Measurements from ENCODE around the gene CCDC60. TPM values are rescaled to one million over a fixed set of nuclear protein-coding genes. Genes with fewer than 3 reads are reported as not detected.

The CCDC60 gene
- total RNA-seq, 4 donors from 2014 or later: not detected

DNA sequence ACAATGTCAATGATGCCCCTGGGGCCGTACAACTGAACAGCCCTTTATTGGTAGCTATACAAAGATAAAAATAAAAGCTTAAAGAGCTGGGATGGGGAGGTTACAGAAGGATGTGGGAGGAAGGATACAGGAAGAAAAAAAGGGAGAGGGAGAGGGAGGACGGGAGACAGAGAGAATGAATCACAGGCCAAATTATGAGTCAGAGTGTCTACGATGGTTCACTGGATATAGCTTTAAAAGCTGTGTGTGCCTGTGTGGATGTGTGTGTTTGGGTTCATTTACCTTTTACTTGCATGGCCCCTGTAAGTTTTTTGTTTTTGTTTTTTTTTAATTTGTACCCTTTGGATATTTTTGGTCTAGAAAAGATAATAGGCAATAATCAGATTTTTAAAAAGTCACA is 111.9 kb downstream of the CCDC60 start:
- no peak for DNase-seq (ENCODE audit: extremely low spot score)
- 31% methylated on average over 3 of the region's 3 CpGs for WGBS
- Histone ChIP-seq H3K9me3 (no peaks in the 10 kb centered on the region), H3K36me3 (no peaks in the 10 kb centered on the region), H3K4me3 (no peak overlapping the region), H3K27me3 (peaks cover 0 to 3% (median 0%) of the 10 kb centered on the region in 4 donors), H3K27ac (replicated peaks in 1 of 4) (no peak overlapping the region), H3K4me1 (no peaks in the 10 kb centered on the region)
- no peak for TF ChIP-seq POLR2A (IDR thresholded peaks at IDR 0.05; ENCODE audit: low read depth)
- no peak for TF ChIP-seq POLR2AphosphoS5 (IDR thresholded peaks at IDR 0.05)
- no peak for TF ChIP-seq EP300 (IDR thresholded peaks at IDR 0.05)
- TF ChIP-seq, protein P1, sequence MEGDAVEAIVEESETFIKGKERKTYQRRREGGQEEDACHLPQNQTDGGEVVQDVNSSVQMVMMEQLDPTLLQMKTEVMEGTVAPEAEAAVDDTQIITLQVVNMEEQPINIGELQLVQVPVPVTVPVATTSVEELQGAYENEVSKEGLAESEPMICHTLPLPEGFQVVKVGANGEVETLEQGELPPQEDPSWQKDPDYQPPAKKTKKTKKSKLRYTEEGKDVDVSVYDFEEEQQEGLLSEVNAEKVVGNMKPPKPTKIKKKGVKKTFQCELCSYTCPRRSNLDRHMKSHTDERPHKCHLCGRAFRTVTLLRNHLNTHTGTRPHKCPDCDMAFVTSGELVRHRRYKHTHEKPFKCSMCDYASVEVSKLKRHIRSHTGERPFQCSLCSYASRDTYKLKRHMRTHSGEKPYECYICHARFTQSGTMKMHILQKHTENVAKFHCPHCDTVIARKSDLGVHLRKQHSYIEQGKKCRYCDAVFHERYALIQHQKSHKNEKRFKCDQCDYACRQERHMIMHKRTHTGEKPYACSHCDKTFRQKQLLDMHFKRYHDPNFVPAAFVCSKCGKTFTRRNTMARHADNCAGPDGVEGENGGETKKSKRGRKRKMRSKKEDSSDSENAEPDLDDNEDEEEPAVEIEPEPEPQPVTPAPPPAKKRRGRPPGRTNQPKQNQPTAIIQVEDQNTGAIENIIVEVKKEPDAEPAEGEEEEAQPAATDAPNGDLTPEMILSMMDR (IDR thresholded peaks at IDR 0.05): no peak
- intact Hi-C loops (cut with DNase I): no loop called here

DNA sequence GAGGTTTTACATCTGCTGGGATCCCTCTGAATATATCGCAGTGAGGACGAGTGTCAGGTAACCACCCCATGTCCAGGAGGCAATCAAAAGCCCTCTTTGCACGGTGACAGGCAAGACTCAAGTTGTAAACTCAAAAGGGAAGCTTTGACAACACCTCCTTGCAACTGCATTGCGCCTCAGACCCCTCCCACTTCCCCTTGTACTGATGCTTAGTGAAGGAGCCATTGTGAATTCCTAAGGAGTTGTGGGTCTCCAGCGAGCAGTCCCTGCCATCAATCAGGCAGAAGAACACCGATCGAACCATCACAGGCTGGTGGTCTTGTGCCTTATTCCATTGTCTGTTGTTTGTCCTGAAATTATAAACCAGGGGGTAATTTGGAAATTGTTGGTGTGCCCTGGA is 112.6 kb downstream of the CCDC60 start:
- no peak for TF ChIP-seq POLR2A (IDR thresholded peaks at IDR 0.05; ENCODE audit: low read depth)
- TF ChIP-seq, protein P1 (IDR thresholded peaks at IDR 0.05): no peak
- no peak for TF ChIP-seq POLR2AphosphoS5 (IDR thresholded peaks at IDR 0.05)
- TF ChIP-seq EP300 (IDR thresholded peaks at IDR 0.05): no peak
- WGBS: 50% methylated on average over 7 of the region's 7 CpGs
- peaks cover 0 to 3% (median 0%) of the 10 kb centered on the region in 4 donors for H3K27me3 ChIP-seq
- no peak overlapping the region for H3K27ac ChIP-seq (replicated peaks in 1 of 4)
- intact Hi-C loops (cut with DNase I): no loop called here
- no peak for DNase-seq (ENCODE audit: extremely low spot score)
- H3K9me3 ChIP-seq: no peaks in the 10 kb centered on the region
- no peaks in the 10 kb centered on the region for H3K4me1 ChIP-seq
- H3K4me3 ChIP-seq: no peak overlapping the region
- H3K36me3 ChIP-seq: no peaks in the 10 kb centered on the region

DNA sequence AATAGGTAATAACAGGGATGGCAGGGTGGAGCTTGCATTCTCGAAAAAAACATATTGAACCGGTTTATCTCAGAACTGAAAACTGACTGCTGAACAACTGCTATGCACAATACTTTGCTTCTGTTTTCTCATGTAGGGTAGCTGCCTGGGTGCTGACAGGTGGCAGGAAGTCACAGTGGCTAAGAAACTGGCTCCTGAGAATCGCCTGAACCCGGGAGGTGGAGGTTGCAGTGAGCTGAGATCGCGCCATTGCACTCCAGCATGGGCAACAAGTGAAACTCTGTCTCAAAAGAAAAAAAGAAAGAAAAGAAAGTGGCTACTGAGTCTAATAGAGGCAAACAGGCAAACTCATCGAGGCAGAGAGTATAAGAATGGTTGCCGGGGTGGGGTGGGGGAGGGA is 113.1 kb downstream of the CCDC60 start:
- Histone ChIP-seq H3K4me3 (no peak overlapping the region), H3K27me3 (peaks cover 0 to 3% (median 0%) of the 10 kb centered on the region in 4 donors), H3K4me1 (no peaks in the 10 kb centered on the region), H3K9me3 (no peaks in the 10 kb centered on the region), H3K36me3 (no peaks in the 10 kb centered on the region), H3K27ac (replicated peaks in 1 of 4) (no peak overlapping the region)
- 75% methylated on average over 8 of the region's 8 CpGs for WGBS
- TF ChIP-seq POLR2A (IDR thresholded peaks at IDR 0.05; ENCODE audit: low read depth) (no peak), POLR2AphosphoS5 (IDR thresholded peaks at IDR 0.05) (no peak), EP300 (IDR thresholded peaks at IDR 0.05) (no peak)
- TF ChIP-seq, protein P1 (IDR thresholded peaks at IDR 0.05): no peak
- intact Hi-C loops (cut with DNase I): no loop called here
- DNase-seq (ENCODE audit: extremely low spot score): no peak

DNA sequence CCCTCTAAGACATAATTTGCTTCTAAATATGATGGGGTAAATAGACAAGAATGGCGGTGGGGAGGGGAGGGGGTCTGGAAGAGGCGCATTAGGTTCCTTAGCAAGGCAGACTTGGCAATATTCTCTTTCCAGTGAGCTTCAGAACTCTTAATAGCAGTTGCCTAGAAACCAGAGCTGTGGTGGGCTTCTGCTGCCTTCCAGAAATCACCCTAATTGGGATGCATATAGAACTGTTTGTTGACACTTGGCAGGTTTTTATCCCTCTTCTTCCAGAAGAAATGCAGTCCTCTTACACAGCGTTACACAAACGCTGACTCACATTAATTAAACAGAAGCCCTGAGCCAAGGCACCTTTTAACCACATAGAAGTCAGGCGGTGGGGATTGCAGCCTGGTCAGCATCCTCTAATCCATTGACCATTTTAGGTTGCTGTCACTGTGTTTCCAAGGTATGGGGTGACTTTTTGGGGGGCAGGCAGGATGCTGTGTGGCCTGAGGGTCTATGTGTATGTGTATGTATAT is 114.1 kb downstream of the CCDC60 start:
- H3K36me3 ChIP-seq: no peaks in the 10 kb centered on the region
- intact Hi-C loops (cut with DNase I): no loop called here
- no peak for TF ChIP-seq POLR2AphosphoS5 (IDR thresholded peaks at IDR 0.05)
- TF ChIP-seq, protein P1 (IDR thresholded peaks at IDR 0.05): no peak
- TF ChIP-seq POLR2A (IDR thresholded peaks at IDR 0.05; ENCODE audit: low read depth): no peak
- TF ChIP-seq EP300 (IDR thresholded peaks at IDR 0.05): no peak
- no peak overlapping the region for H3K4me3 ChIP-seq
- H3K4me1 ChIP-seq: no peaks in the 10 kb centered on the region
- H3K9me3 ChIP-seq: no peaks in the 10 kb centered on the region
- DNase-seq (ENCODE audit: extremely low spot score): no peak
- no peak overlapping the region for H3K27ac ChIP-seq (replicated peaks in 1 of 4)
- H3K27me3 ChIP-seq: no peaks in the 10 kb centered on the region
- 48% methylated on average over 5 of the region's 5 CpGs for WGBS

DNA sequence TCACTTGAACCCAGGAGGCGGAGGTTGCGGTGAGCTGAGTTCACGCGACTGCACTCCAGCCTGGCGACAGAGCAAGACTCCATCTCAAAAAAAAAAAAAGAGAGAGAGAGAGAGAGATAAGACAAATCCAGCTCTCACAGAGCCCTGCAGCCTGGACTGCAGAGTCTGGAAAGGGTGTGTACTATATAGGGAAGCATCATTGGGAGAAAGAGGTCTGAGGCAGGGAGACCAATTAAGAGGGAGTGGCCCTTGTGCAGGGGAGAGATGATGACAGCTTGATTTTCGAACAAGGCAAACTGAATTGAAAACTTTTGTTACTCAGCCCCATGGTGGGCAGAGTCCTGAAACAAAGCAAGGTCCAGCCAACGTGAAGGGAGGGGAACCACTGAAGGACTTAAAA is 116.2 kb downstream of the CCDC60 start:
- DNase-seq (ENCODE audit: extremely low spot score): no peak
- no peaks in the 10 kb centered on the region for H3K27me3 ChIP-seq
- H3K27ac ChIP-seq (replicated peaks in 1 of 4): no peak overlapping the region
- 91% methylated on average over 7 of the region's 7 CpGs for whole genome bisulfite sequencing
- intact Hi-C loops (cut with DNase I): no loop called here
- no peak overlapping the region for H3K4me3 ChIP-seq
- H3K9me3 ChIP-seq: no peaks in the 10 kb centered on the region
- TF ChIP-seq, protein P1 (IDR thresholded peaks at IDR 0.05): no peak
- H3K4me1 ChIP-seq: no peaks in the 10 kb centered on the region
- no peaks in the 10 kb centered on the region for H3K36me3 ChIP-seq

Measured in esophagus muscularis mucosa (tissue), 4 donors.